ENCODE results near the gene NCDN. TPM values are rescaled to one million over a fixed set of nuclear protein-coding genes. Genes with fewer than 3 reads are reported as not detected.

The NCDN gene
- total RNA-seq, 1 experiment from 2014 or later = 12.8 TPM

- TF ChIP-seq CTCF (IDR thresholded peaks at IDR 0.05; ENCODE audit: insufficient read depth in 1 of 2, low read depth in 1 of 2, low read length in 1 of 2, severe bottlenecking in 1 of 2, unreplicated experiment in 1 of 2) = no peak
- H3K4me1 Mint-ChIP-seq (ENCODE audit: low read depth, unreplicated experiment) = no peaks in the 10 kb centered on the region
- H3K9me3 ChIP-seq = no peaks in the 10 kb centered on the region
- H3K36me3 ChIP-seq (ENCODE audit: control insufficient read depth, insufficient read depth, low read length) = no peaks in the 10 kb centered on the region; the same call in 1 of the 2 replicates
- H3K4me3 ChIP-seq (ENCODE audit: low read depth, low read length) = peak overlapping the region; percentile 23
- peaks cover 12% of the 10 kb centered on the region for H3K4me1 ChIP-seq
- POLR2A ChIA-PET = no interaction called here
- H3K4me3 Mint-ChIP-seq (ENCODE audit: unreplicated experiment) = peak overlapping the region; percentile 89
- no TSS peak for BruUV-seq (replicated peaks)
- H3K27me3 Mint-ChIP-seq (ENCODE audit: insufficient read depth, unreplicated experiment) = no peaks in the 10 kb centered on the region
- no peak overlapping the region for H3K27ac Mint-ChIP-seq (ENCODE audit: unreplicated experiment)
- CTCF ChIA-PET = no interaction called here
- H3K36me3 Mint-ChIP-seq (ENCODE audit: insufficient read depth, unreplicated experiment) = peaks cover 45% of the 10 kb centered on the region
- H3K27me3 ChIP-seq (replicated peaks; ENCODE audit: control insufficient read depth, insufficient read depth, low read length) = no peaks in the 10 kb centered on the region
- intact Hi-C loops (cut with micrococcal nuclease; ENCODE audit: unreplicated experiment) = loop anchor here (5.0 to 10.0 kb wide), 2 partner anchors 363 to 480 kb away; partner anchors contain the start of genes SFPQ and ZMYM1
- no peak for DNase-seq
- H3K9me3 Mint-ChIP-seq (ENCODE audit: unreplicated experiment) = no peaks in the 10 kb centered on the region
Measured at GRCh38 chr1:35555212-35555584, 2.4 kb upstream of the NCDN start.

GRCh38 chr1:35555601-35556477 is 1.8 kb upstream of the NCDN start:
- Histone ChIP-seq H3K27me3 (replicated peaks; ENCODE audit: control insufficient read depth, insufficient read depth, low read length) (no peaks in the 10 kb centered on the region), H3K36me3 (ENCODE audit: control insufficient read depth, insufficient read depth, low read length) (no peaks in the 10 kb centered on the region; the same call in 1 of the 2 replicates), H3K9me3 (no peaks in the 10 kb centered on the region), H3K4me1 (peaks cover 12% of the 10 kb centered on the region), H3K4me3 (ENCODE audit: low read depth, low read length) (peak overlapping the region; percentile 89)
- CTCF ChIA-PET = interaction anchor here (1.0 to 1.3 kb wide), 3 partner anchors 9 to 213 kb away, joined by 3 to 6 read pairs (median 5); partner anchors contain the start of gene CLSPN
- peak overlapping the region; percentile 93 for H3K27ac Mint-ChIP-seq (ENCODE audit: unreplicated experiment)
- no peak for TF ChIP-seq CTCF (IDR thresholded peaks at IDR 0.05; ENCODE audit: insufficient read depth in 1 of 2, low read depth in 1 of 2, low read length in 1 of 2, severe bottlenecking in 1 of 2, unreplicated experiment in 1 of 2)
- POLR2A ChIA-PET = interaction anchor here (0.6 to 1.2 kb wide), 2 partner anchors 123 to 214 kb away, joined by 3 to 6 read pairs; partner anchors contain the start of gene CLSPN
- no TSS peak for BruUV-seq (replicated peaks)
- peaks cover 47% of the 10 kb centered on the region for H3K36me3 Mint-ChIP-seq (ENCODE audit: insufficient read depth, unreplicated experiment)
- DNase-seq = peak in 1 of 2 experiments; percentile 24
- H3K4me1 Mint-ChIP-seq (ENCODE audit: low read depth, unreplicated experiment) = no peaks in the 10 kb centered on the region
- H3K9me3 Mint-ChIP-seq (ENCODE audit: unreplicated experiment) = no peaks in the 10 kb centered on the region
- intact Hi-C loops (cut with micrococcal nuclease; ENCODE audit: unreplicated experiment) = loop anchor here (5.0 to 10.0 kb wide), 2 partner anchors 364 to 481 kb away; partner anchors contain the start of genes SFPQ and ZMYM1
- H3K27me3 Mint-ChIP-seq (ENCODE audit: insufficient read depth, unreplicated experiment) = no peaks in the 10 kb centered on the region
- H3K4me3 Mint-ChIP-seq (ENCODE audit: unreplicated experiment) = peak overlapping the region; percentile 89

GRCh38 chr1:35556484-35557117 is 998 bp upstream of the NCDN start:
- Mint-ChIP-seq H3K27me3 (ENCODE audit: insufficient read depth, unreplicated experiment) (no peaks in the 10 kb centered on the region), H3K4me1 (ENCODE audit: low read depth, unreplicated experiment) (no peaks in the 10 kb centered on the region), H3K36me3 (ENCODE audit: insufficient read depth, unreplicated experiment) (peaks cover 50% of the 10 kb centered on the region), H3K4me3 (ENCODE audit: unreplicated experiment) (peak overlapping the region; percentile 89), H3K9me3 (ENCODE audit: unreplicated experiment) (no peaks in the 10 kb centered on the region), H3K27ac (ENCODE audit: unreplicated experiment) (peak overlapping the region; percentile 93)
- intact Hi-C loops (cut with micrococcal nuclease; ENCODE audit: unreplicated experiment) = loop anchor here (5.0 to 10.0 kb wide), 2 partner anchors 364 to 482 kb away; partner anchors contain the start of genes SFPQ and ZMYM1
- ChIA-PET CTCF (interaction anchor here (1.0 to 1.3 kb wide), 3 partner anchors 8 to 213 kb away, joined by 3 to 6 read pairs (median 5); partner anchors contain the start of gene CLSPN), POLR2A (interaction anchor here (0.6 to 1.2 kb wide), 2 partner anchors 124 to 213 kb away, joined by 3 to 6 read pairs; partner anchors contain the start of gene CLSPN)
- peaks cover 12% of the 10 kb centered on the region for H3K4me1 ChIP-seq
- TSS peak; percentile 30 for BruUV-seq (replicated peaks)
- no peaks in the 10 kb centered on the region; the same call in 1 of the 2 replicates for H3K36me3 ChIP-seq (ENCODE audit: control insufficient read depth, insufficient read depth, low read length)
- DNase-seq = no peak
- H3K9me3 ChIP-seq = no peaks in the 10 kb centered on the region
- peak overlapping the region; percentile 89 for H3K4me3 ChIP-seq (ENCODE audit: low read depth, low read length)
- H3K27me3 ChIP-seq (replicated peaks; ENCODE audit: control insufficient read depth, insufficient read depth, low read length) = no peaks in the 10 kb centered on the region
- no peak for TF ChIP-seq CTCF (IDR thresholded peaks at IDR 0.05; ENCODE audit: insufficient read depth in 1 of 2, low read depth in 1 of 2, low read length in 1 of 2, severe bottlenecking in 1 of 2, unreplicated experiment in 1 of 2)

Data from Caco-2 (cell line).